ENCODE results near the gene AQP10. TPM values are rescaled to one million over a fixed set of nuclear protein-coding genes. Genes with fewer than 3 reads are reported as not detected.
"Not testable (repeated sequence)": the region's sequence is repeated elsewhere in the genome, so short reads cannot be mapped to it uniquely, and the experiment has no call there.

The AQP10 gene
- total RNA-seq, 1 donor from 2014 or later, result not detected

GRCh38 chr1:154361357-154361756 lies 40.5 kb downstream of the AQP10 start:
- Mint-ChIP-seq H3K36me3 (ENCODE audit: low read depth, unreplicated experiment) (no peaks in the 10 kb centered on the region), H3K27ac (ENCODE audit: unreplicated experiment) (no peak overlapping the region), H3K9me3 (ENCODE audit: unreplicated experiment) (no peaks in the 10 kb centered on the region), H3K4me1 (ENCODE audit: low read depth, unreplicated experiment) (no peaks in the 10 kb centered on the region), H3K27me3 (ENCODE audit: low read depth, unreplicated experiment) (peaks cover 17% of the 10 kb centered on the region), H3K4me3 (ENCODE audit: unreplicated experiment) (no peak overlapping the region)
- Histone ChIP-seq H3K4me1 (ENCODE audit: insufficient read depth, low read length) (no peaks in the 10 kb centered on the region), H3K36me3 (ENCODE audit: insufficient read depth, low read length) (no peaks in the 10 kb centered on the region), H3K9me3 (ENCODE audit: insufficient read depth, low read depth, low read length) (no peaks in the 10 kb centered on the region), H3K27me3 (ENCODE audit: insufficient read depth, low read length) (no peaks in the 10 kb centered on the region), H3K79me2 (ENCODE audit: insufficient read depth, low read length) (no peaks in the 10 kb centered on the region), H4K20me1 (ENCODE audit: insufficient read depth, low read length) (no peaks in the 10 kb centered on the region), H2AFZ (ENCODE audit: low read depth, low read length) (no peak overlapping the region), H3K4me2 (ENCODE audit: low read length) (no peak overlapping the region), H3K4me3 (ENCODE audit: insufficient read depth, low read depth, low read length) (no peak overlapping the region), H3K27ac (ENCODE audit: low read depth, low read length) (no peak overlapping the region), H3K9ac (ENCODE audit: low read length) (no peak overlapping the region)
- FAIRE-seq (no peak), DNase-seq (ENCODE audit: low read depth) (no peak)
- no peak for TF ChIP-seq EZH2 (IDR thresholded peaks at IDR 0.05; ENCODE audit: insufficient read depth, low read length)
- TF ChIP-seq, protein P1, sequence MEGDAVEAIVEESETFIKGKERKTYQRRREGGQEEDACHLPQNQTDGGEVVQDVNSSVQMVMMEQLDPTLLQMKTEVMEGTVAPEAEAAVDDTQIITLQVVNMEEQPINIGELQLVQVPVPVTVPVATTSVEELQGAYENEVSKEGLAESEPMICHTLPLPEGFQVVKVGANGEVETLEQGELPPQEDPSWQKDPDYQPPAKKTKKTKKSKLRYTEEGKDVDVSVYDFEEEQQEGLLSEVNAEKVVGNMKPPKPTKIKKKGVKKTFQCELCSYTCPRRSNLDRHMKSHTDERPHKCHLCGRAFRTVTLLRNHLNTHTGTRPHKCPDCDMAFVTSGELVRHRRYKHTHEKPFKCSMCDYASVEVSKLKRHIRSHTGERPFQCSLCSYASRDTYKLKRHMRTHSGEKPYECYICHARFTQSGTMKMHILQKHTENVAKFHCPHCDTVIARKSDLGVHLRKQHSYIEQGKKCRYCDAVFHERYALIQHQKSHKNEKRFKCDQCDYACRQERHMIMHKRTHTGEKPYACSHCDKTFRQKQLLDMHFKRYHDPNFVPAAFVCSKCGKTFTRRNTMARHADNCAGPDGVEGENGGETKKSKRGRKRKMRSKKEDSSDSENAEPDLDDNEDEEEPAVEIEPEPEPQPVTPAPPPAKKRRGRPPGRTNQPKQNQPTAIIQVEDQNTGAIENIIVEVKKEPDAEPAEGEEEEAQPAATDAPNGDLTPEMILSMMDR (IDR thresholded peaks at IDR 0.05; ENCODE audit: insufficient read depth, low read depth, low read length), result no peak

- Mint-ChIP-seq H3K27me3 (ENCODE audit: low read depth, unreplicated experiment) (no peaks in the 10 kb centered on the region), H3K36me3 (ENCODE audit: low read depth, unreplicated experiment) (no peaks in the 10 kb centered on the region), H3K4me3 (ENCODE audit: unreplicated experiment) (no peak overlapping the region), H3K9me3 (ENCODE audit: unreplicated experiment) (no peaks in the 10 kb centered on the region), H3K4me1 (ENCODE audit: low read depth, unreplicated experiment) (no peaks in the 10 kb centered on the region), H3K27ac (ENCODE audit: unreplicated experiment) (no peak overlapping the region)
- DNase-seq (ENCODE audit: low read depth), result no peak
- H3K9me3 ChIP-seq (ENCODE audit: insufficient read depth, low read depth, low read length), result no peaks in the 10 kb centered on the region
- no peak overlapping the region for H3K27ac ChIP-seq (ENCODE audit: low read depth, low read length)
- H3K79me2 ChIP-seq (ENCODE audit: insufficient read depth, low read length), result no peaks in the 10 kb centered on the region
- H3K4me1 ChIP-seq (ENCODE audit: insufficient read depth, low read length), result no peaks in the 10 kb centered on the region
- H3K9ac ChIP-seq (ENCODE audit: low read length), result no peak overlapping the region
- TF ChIP-seq, protein P1 (IDR thresholded peaks at IDR 0.05; ENCODE audit: insufficient read depth, low read depth, low read length), result no peak
- TF ChIP-seq EZH2 (IDR thresholded peaks at IDR 0.05; ENCODE audit: insufficient read depth, low read length), result no peak
- no peak overlapping the region for H3K4me3 ChIP-seq (ENCODE audit: insufficient read depth, low read depth, low read length)
- H4K20me1 ChIP-seq (ENCODE audit: insufficient read depth, low read length), result no peaks in the 10 kb centered on the region
- no peak overlapping the region for H3K4me2 ChIP-seq (ENCODE audit: low read length)
- no peaks in the 10 kb centered on the region for H3K36me3 ChIP-seq (ENCODE audit: insufficient read depth, low read length)
- no peak overlapping the region for H2AFZ ChIP-seq (ENCODE audit: low read depth, low read length)
- no peaks in the 10 kb centered on the region for H3K27me3 ChIP-seq (ENCODE audit: insufficient read depth, low read length)
- FAIRE-seq, result no peak
These were observed 50.5 kb downstream of the AQP10 start for GRCh38 chr1:154371436-154371835.

- not testable (repeated sequence) for H3K9me3 Mint-ChIP-seq (ENCODE audit: unreplicated experiment); H3K4me1 ChIP-seq (ENCODE audit: insufficient read depth, low read length); H4K20me1 ChIP-seq (ENCODE audit: insufficient read depth, low read length); H3K9ac ChIP-seq (ENCODE audit: low read length); H3K4me3 Mint-ChIP-seq (ENCODE audit: unreplicated experiment); H3K4me1 Mint-ChIP-seq (ENCODE audit: low read depth, unreplicated experiment); DNase-seq (ENCODE audit: low read depth); H3K27me3 Mint-ChIP-seq (ENCODE audit: low read depth, unreplicated experiment); H2AFZ ChIP-seq (ENCODE audit: low read depth, low read length); H3K27me3 ChIP-seq (ENCODE audit: insufficient read depth, low read length); H3K27ac ChIP-seq (ENCODE audit: low read depth, low read length); H3K27ac Mint-ChIP-seq (ENCODE audit: unreplicated experiment); H3K9me3 ChIP-seq (ENCODE audit: insufficient read depth, low read depth, low read length); H3K36me3 Mint-ChIP-seq (ENCODE audit: low read depth, unreplicated experiment); H3K79me2 ChIP-seq (ENCODE audit: insufficient read depth, low read length); H3K36me3 ChIP-seq (ENCODE audit: insufficient read depth, low read length); H3K4me3 ChIP-seq (ENCODE audit: insufficient read depth, low read depth, low read length); FAIRE-seq; H3K4me2 ChIP-seq (ENCODE audit: low read length)
These were observed 53.0 kb downstream of the AQP10 start for GRCh38 chr1:154373777-154374357.

Other genes starting within 250 kb of the AQP10 start
- 0.07 TPM in 1 of 2 replicates, not detected in the other for gene NUP210L, start 166.0 kb upstream of the AQP10 start, total RNA-seq
- 600 and 687 TPM in 2 replicates for gene TPM3, start 129.0 kb upstream of the AQP10 start, total RNA-seq
- not detected in 2 replicates for gene CFAP141, start 114.8 kb upstream of the AQP10 start, total RNA-seq
- gene UBAP2L, start 100.1 kb upstream of the AQP10 start, total RNA-seq, result 203 and 218 TPM in 2 replicates
- 82.2 and 89.9 TPM in 2 replicates for gene HAX1, start 48.5 kb upstream of the AQP10 start, total RNA-seq
- 71.6 and 71.9 TPM in 2 replicates for gene ATP8B2, start 4.4 kb downstream of the AQP10 start, total RNA-seq
- 2.2 and 2.5 TPM in 2 replicates for gene IL6R, start 84.2 kb downstream of the AQP10 start, total RNA-seq
- not detected in 2 replicates for gene TDRD10, start 181.1 kb downstream of the AQP10 start, total RNA-seq
- not detected in 2 replicates for gene SHE, start 181.3 kb downstream of the AQP10 start, total RNA-seq
- gene UBE2Q1, start 237.6 kb downstream of the AQP10 start, total RNA-seq, result 85.3 and 85.4 TPM in 2 replicates
- gene CHRNB2, start 246.7 kb downstream of the AQP10 start, total RNA-seq, result 0.20 and 0.24 TPM in 2 replicates

Measured in astrocyte (in vitro differentiated cells and primary cell).